GM12891 (cell line): Measurements from ENCODE around the gene NDUFB6.

Source experiments
- DNase-seq: peaks from one replicate; pipeline ENCODE4 v3.0.0; 2011; ENCODE audit warnings: low spot score; ENCODE audit not compliant: insufficient read length
- FAIRE-seq: peaks from 2 replicates; lab custom pipeline; 2011; peaks lifted over from hg19 to GRCh38; lab: Jason Lieb, UNC
- PAX5 ChIP-seq: IDR thresholded peaks from 2 replicates; pipeline ENCODE4 v1.6.1; 2011; ENCODE audit warnings: low read length, moderate library complexity, mild to moderate bottlenecking; ENCODE audit not compliant: insufficient read depth, severe bottlenecking
- POLR2A ChIP-seq: IDR thresholded peaks from 2 replicates; pipeline ENCODE4 v1.6.1; 2011; ENCODE audit warnings: low read depth, low read length, control low read depth
- POLR2AphosphoS5 ChIP-seq: IDR thresholded peaks from 2 replicates; pipeline ENCODE4 v1.6.1; 2011; ENCODE audit warnings: low read depth, low read length, control low read depth
- POU2F2 ChIP-seq: IDR thresholded peaks from 2 replicates; pipeline ENCODE4 v1.6.1; 2011; ENCODE audit warnings: low read depth, mild to moderate bottlenecking, control low read depth, low read length, moderate library complexity
- SPI1 ChIP-seq: IDR thresholded peaks from 2 replicates; pipeline ENCODE4 v1.6.1; 2011; ENCODE audit warnings: low read depth, low read length, control low read depth
- TAF1 ChIP-seq: IDR thresholded peaks from 2 replicates; pipeline ENCODE4 v1.6.1; 2011; ENCODE audit warnings: low read depth, low read length, control low read depth

Gene NDUFB6

DNA sequence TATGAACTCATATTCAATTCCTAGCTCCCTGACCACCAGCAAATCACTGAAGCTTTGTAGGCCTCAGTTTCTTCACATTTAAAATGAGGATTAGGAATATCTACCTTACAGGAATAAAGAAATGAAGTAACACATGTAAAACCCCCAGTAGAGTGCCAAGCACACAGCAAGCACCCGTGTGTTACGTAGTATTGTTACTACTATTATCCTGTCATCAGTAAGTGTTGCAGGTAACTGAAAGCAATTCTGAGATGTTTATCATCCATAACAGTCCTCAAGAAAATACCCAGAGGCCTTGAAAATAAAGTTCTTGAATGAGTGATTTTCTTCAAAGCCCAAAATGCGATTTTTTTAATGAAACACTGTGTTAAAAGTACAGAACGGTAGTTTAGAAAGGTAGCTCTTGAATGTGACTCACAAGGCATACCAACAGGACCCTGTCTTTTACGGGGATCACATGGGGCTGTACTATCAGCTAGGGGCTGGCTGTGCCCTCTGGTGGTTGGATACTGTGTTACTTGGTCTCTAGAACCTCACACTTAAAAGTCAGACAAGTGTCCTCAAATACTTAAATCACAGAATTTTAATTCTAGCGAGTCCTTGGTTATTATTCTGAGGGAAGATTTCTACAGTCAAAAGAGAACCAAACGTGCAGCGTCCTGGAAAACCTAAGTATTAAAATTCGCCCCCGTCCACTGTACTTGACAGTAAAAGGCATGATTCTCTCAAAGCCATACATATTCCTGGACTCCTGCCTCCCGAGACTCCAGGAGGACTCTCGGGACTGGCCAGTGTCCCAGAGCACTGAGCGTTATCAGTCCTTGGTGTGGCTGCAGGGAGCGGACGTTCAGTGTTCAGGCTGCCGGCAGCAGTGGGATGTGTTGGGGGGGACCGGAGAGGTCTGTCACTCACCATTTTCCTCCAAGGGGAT, 725 bp downstream of the NDUFB6 start:
- FAIRE-seq (peak; percentile 95), DNase-seq (peak; percentile 46)
- no peak for TF ChIP-seq PAX5
- no peak for TF ChIP-seq SPI1
- no peak for TF ChIP-seq POU2F2
- no peak for TF ChIP-seq POLR2AphosphoS5
- no peak for TF ChIP-seq TAF1
- TF ChIP-seq POLR2A = no peak

DNA sequence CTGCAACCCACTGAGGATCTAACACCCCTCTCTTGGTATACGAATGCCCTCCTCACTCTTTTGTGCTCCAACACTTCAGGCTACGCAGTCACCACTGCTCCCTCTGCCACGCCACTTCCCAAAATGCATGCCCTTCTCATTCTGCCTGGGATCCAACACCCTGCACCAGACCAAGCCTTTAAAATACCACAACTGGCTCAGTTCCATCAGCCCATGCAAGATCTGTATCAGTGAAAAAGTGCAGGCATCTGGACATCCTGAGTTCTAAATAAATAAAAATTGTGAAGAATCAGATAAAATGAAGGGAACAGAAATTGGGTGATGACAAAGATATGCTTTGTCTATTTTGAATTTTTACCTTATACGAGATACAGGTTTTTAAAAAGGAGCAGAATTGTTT, 2.7 kb downstream of the NDUFB6 start:
- no peak for FAIRE-seq
- no peak for DNase-seq
- TF ChIP-seq PAX5 (no peak), POU2F2 (no peak), POLR2AphosphoS5 (no peak), SPI1 (no peak), POLR2A (no peak), TAF1 (no peak)

DNA sequence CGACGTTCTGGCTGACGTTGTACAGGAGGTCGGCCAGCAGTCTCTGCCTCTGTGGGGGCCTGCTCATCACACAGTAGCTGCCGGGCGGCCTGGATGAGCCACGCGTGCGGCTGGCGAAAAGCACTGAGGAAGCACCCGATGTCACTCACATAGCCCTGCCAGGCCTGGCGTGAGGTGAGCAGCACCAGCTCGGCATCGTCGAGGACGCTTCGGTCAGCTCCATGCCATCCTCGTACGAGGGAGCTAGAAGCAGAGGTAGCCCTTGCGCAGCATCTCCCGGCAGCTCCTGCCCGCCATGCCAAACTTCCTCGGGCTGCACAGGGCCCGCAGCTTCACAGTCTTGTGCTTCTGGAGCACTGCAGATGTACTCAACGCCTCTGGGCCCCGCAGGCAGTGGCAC, 6.2 kb downstream of the NDUFB6 start:
- DNase-seq = no peak
- no peak for FAIRE-seq
- TF ChIP-seq POLR2A = no peak
- no peak for TF ChIP-seq SPI1
- TF ChIP-seq TAF1 = no peak
- TF ChIP-seq POLR2AphosphoS5 = no peak
- no peak for TF ChIP-seq PAX5
- no peak for TF ChIP-seq POU2F2

DNA sequence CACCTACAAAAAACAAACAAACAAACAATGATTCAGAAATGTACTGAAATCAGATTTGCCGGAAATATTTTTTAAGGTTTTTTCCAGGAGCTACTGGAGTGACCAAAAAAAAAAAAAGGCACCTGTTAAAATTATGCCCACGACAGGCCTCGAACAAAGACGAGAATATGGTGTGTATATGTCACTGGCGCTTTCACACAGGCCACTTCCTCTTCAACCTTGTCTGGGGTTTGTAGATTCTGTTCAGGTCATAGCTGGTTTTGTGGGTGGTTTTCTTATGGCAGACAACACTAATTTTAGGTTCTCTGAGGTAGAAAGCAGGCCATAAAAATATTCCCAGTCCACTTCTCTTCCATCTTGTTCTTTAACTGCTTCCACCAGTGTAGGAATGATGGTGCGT, 7.0 kb downstream of the NDUFB6 start:
- no peak for FAIRE-seq
- TF ChIP-seq POLR2A (no peak), POLR2AphosphoS5 (no peak), PAX5 (no peak), TAF1 (no peak), SPI1 (0 out of 2 replicates have a peak, but pooled peaks have one; percentile 21), POU2F2 (no peak)
- no peak for DNase-seq

DNA sequence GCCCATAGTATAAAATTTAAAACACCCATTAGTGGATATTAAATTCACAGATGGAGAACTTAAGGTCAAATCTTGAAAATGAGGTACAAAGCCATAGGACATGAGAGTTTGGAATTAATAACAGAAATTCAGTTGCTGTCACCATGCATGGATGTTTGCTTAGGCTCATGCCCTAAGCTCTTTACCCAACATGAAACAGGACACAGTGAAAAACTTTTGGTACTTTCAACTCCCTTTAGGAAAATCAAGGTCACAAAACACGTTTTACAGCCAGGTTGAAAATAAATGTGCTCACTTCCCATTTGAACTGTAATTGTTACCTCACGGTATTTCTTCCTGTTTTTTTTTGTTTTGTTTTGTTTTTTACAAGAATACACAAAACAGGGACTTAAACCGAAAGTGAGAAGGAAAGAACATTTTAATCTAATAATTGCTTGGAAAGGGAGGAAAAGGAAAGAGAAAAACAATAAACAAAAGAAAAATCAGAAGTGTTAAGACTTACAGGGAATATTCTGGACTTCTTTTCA, 14.5 kb downstream of the NDUFB6 start:
- DNase-seq (no peak), FAIRE-seq (no peak)
- no peak for TF ChIP-seq POLR2A
- no peak for TF ChIP-seq PAX5
- no peak for TF ChIP-seq POLR2AphosphoS5
- 0 out of 2 replicates have a peak, but pooled peaks have one; percentile 40 for TF ChIP-seq SPI1

DNA sequence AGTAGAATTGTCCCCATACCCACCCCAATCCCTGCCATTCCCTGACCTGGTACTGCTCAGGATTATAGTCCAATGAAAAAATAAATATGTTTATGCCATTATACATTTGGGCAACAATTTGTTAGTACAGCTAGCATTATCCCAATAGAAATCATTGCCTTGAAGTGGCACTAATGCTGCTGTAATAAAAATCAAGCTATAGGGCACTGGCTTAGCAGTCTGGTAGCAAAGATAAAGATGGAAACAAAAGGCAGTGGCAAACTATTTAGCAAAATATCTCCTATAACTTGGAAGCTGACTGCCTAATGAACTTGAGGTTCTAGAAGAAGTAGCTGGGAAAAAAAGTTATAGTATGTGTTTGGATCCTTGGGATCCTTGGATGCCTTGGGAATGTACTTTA, 18.4 kb downstream of the NDUFB6 start:
- DNase-seq (no peak), FAIRE-seq (no peak)
- TF ChIP-seq POLR2A (no peak), POU2F2 (no peak), POLR2AphosphoS5 (no peak), TAF1 (no peak), SPI1 (no peak), PAX5 (no peak)

DNA sequence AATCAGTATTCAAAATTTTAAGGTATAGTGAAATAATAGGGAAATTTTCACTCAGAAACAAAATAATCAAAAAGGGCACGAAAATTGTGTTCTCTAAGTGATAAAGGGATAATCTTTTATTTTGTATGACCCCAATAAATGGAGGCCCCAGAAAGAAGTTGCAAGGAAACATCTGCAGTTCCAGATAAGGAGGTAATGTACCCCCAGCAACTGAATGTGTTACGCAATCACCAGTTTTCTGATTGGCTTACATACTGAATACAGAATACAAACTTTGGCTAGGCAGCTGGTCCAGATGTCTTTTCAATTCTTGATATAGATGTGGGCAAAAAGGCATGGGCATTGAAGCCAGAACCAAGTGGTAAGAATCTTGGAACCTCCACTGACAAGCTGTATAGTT, 18.9 kb downstream of the NDUFB6 start:
- FAIRE-seq (no peak), DNase-seq (no peak)

DNA sequence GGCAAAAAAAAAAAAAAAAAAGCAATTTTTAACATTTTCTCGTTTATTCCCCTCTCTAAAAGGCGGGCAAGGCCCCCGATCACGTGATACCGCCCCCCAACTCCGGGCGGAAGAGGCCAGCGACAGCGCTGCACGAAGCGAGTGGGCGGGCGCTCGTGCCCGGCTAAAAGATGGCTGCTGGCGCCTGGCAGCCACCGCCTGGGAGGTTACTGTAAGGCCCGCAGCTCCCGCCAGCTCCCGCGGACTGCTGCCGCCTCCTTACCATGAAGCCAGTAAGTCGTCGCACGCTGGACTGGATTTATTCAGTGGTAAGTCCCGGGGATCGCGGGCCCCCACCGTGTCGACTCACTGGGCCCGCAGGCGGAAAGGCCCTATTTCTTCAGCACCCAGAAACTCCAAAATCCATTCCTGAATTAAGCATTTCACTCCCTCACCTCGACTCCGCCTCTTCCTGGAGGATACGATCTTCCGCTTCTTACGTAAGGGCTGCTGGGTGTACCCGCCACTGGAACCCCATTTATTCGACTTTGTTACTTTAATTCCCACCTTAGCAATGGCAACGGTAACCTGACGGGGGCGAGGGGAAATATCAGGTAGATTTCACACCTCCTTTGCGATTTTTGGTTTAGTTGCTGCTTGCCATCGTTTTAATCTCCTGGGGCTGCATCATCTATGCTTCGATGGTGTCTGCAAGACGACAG, 20.6 kb downstream of the NDUFB6 start, which contains the start of the genes SMIM27 and TOPORS:
Gene SMIM27, plus strand, starts transcription at position 156 of the 701 bp plus-strand sequence. Its CDS starts 108 bp downstream, at position 264.
Gene TOPORS, minus strand, starts transcription at position 415 of the 701 bp plus-strand sequence. Its CDS starts 150 bp downstream, at position 265.
- FAIRE-seq = peak; percentile 82
- TF ChIP-seq POLR2AphosphoS5 (peak; percentile 76; the same call in 1 of the 2 replicates), PAX5 (no peak), POLR2A (peak; percentile 89), POU2F2 (peak; percentile 42; the same call in 1 of the 2 replicates), TAF1 (peak; percentile 99), SPI1 (no peak)
- DNase-seq = peak; percentile 63

More for the DNA sequence above, 18.9 kb downstream of the NDUFB6 start:
- TF ChIP-seq POLR2AphosphoS5 = no peak
- no peak for TF ChIP-seq PAX5
- TF ChIP-seq TAF1 = no peak
- no peak for TF ChIP-seq POU2F2
- TF ChIP-seq POLR2A = no peak
- TF ChIP-seq SPI1 = no peak

DNA sequence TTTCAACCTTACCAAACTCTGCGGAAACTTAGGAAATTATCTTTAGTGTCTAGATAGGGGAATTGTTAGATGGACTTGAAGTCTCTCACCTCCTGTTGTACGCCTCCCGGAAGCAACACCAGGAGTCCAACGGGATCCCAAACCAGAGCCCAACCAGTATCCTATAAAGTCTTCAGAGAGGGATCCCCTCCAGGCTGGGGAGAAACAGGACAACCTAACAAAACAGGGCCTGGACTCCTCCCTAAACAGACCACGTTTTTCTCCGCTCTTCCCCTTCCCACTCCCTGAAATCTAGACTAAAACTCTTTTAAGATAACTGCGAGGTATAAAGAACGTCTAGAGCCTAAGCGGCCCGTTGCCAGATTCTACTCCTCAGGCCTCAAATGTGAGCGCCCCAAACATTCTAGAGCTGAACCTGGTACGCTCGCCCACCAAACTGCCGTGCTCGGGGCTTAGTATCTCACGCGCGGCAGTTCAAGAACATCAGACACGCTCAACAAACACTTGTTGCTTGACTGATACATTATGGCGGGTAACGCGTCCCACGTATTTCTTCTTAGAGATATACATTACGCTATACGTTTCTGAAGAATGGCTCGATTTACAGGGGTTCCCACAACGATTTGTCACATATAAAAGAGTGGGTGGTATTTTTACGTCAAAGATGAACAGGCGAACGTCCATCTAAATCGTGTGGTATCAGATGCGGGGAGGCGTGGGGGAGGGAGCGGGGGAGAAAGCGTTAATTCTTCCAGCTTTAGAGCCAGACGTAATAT, 21.5 kb downstream of the NDUFB6 start:
- DNase-seq (no peak), FAIRE-seq (peak; percentile 79)
- TF ChIP-seq POU2F2 (no peak), POLR2A (no peak), SPI1 (no peak)
